HG03280 (cell line): ENCODE measurements around the gene NSMCE1.
"Not testable (repeated sequence)": the region's sequence is repeated elsewhere in the genome, so short reads cannot be mapped to it uniquely, and the experiment has no call there.

Source experiments
- ATAC-seq: cut with Tn5 transposase; IDR thresholded peaks from one replicate; pipeline ENCODE4 v1.9.1; 2021; ENCODE audit warnings: mild to moderate bottlenecking, moderate library complexity; ENCODE audit not compliant: unreplicated experiment

NSMCE1 gene

GRCh38 chr16:27303256-27304100 is 34.9 kb upstream of the NSMCE1 start:
- no peak for ATAC-seq

- ATAC-seq, result no peak
These were observed 33.6 kb upstream of the NSMCE1 start for GRCh38 chr16:27302126-27302525.

GRCh38 chr16:27301236-27301861 is 32.8 kb upstream of the NSMCE1 start:
- no peak for ATAC-seq

GRCh38 chr16:27298132-27298531 is 29.6 kb upstream of the NSMCE1 start:
- ATAC-seq, result no peak

GRCh38 chr16:27293343-27293742 is 24.8 kb upstream of the NSMCE1 start:
- no peak for ATAC-seq

GRCh38 chr16:27291722-27292240 is 23.2 kb upstream of the NSMCE1 start:
- ATAC-seq, result no peak

GRCh38 chr16:27291106-27291505 is 22.5 kb upstream of the NSMCE1 start:
- no peak for ATAC-seq

- ATAC-seq, result no peak
These were observed 22.0 kb upstream of the NSMCE1 start for GRCh38 chr16:27290562-27290961.

- ATAC-seq, result no peak
These were observed 21.1 kb upstream of the NSMCE1 start for GRCh38 chr16:27289669-27290068.

GRCh38 chr16:27288313-27288712 is 19.7 kb upstream of the NSMCE1 start:
- not testable (repeated sequence) for ATAC-seq

- no peak for ATAC-seq
These were observed 19.3 kb upstream of the NSMCE1 start for GRCh38 chr16:27287887-27288286.

GRCh38 chr16:27287051-27287811 is 18.7 kb upstream of the NSMCE1 start:
- ATAC-seq, result no peak

GRCh38 chr16:27286451-27286850 is 17.9 kb upstream of the NSMCE1 start:
- no peak for ATAC-seq

GRCh38 chr16:27285676-27286196 is 17.2 kb upstream of the NSMCE1 start:
- no peak for ATAC-seq

- no peak for ATAC-seq
These were observed 16.5 kb upstream of the NSMCE1 start for GRCh38 chr16:27284865-27285675.

- ATAC-seq, result no peak
These were observed 12.7 kb upstream of the NSMCE1 start for GRCh38 chr16:27281243-27281642.

GRCh38 chr16:27275394-27275793 is 6.8 kb upstream of the NSMCE1 start:
- no peak for ATAC-seq

GRCh38 chr16:27274424-27274874 is 5.9 kb upstream of the NSMCE1 start:
- not testable (repeated sequence) for ATAC-seq

GRCh38 chr16:27273670-27274423 is 5.3 kb upstream of the NSMCE1 start:
- no peak for ATAC-seq

- no peak for ATAC-seq
These were observed 4.7 kb upstream of the NSMCE1 start for GRCh38 chr16:27273330-27273669.
